HCT116 (cell line): ENCODE results near the gene CA11. TPM values are rescaled to one million over a fixed set of nuclear protein-coding genes. Genes with fewer than 3 reads are reported as not detected.

Experiments used
- ATAC-seq: fragments of 200-7000 bp; cut with Tn5 transposase; 2 replicates; pipeline ENCODE4 v1.9.1; 2020; ENCODE audit warnings: mild to moderate bottlenecking, moderate library complexity
- BruUV-seq: library from RNA; stranded (reverse); fragments of 400-500 nt; replicated peaks from 2 replicates; lab custom pipeline; 2021; lab: Mats Ljungman, UMichigan
- CTCF ChIA-PET: fragments of 300-600 bp; sonication (Branson Sonifier 250); formaldehyde crosslinking; loops from one replicate; lab custom pipeline; 2021; ENCODE audit warnings: antibody characterized with exemption; lab: Charles Lee
- POLR2A ChIA-PET: fragments of 300-600, 350-600 bp; sonication (Branson Sonifier 250); formaldehyde crosslinking; loops from one replicate; lab custom pipeline; 2021; ENCODE audit warnings: antibody characterized with exemption; lab: Charles Lee
- RAD21 ChIA-PET, 2 experiments: fragments of 300-600 bp; sonication (Branson Sonifier 250); formaldehyde crosslinking; loops; one replicate each; lab custom pipeline; 2023; ENCODE audit warnings: low total read pairs in 2 of 2; ENCODE audit not compliant: uncharacterized antibody in 2 of 2, unreplicated experiment in 2 of 2, low non-redundant PET in 1 of 2; lab: Charles Lee
- DNase-seq: peaks from one replicate; pipeline ENCODE4 v3.0.0-alpha.2; 2010; ENCODE audit warnings: low read depth, low spot score
- H2AFZ ChIP-seq: fragments of 200-600 bp; shearing (Covaris generic), sonication (generic); 2 replicates; pipeline ENCODE4 v1.6.1; 2017; ENCODE audit warnings: low read depth, mixed run types, mixed read lengths, antibody characterized with exemption, low read length; ENCODE audit not compliant: poor library complexity, severe bottlenecking
- H3K27ac ChIP-seq: 2 replicates; pipeline ENCODE4 v1.5.1; 2012; ENCODE audit warnings: low read depth, low read length
- H3K27me3 ChIP-seq: fragments of 200-600 bp; sonication (generic); 2 replicates; pipeline ENCODE4 v1.6.1; 2016; ENCODE audit warnings: mixed run types, low read length, mixed read lengths; ENCODE audit not compliant: insufficient read depth
- H3K36me3 ChIP-seq, 2 experiments: fragments of 200-500 bp in 1 of 2; fragments of 200-600 bp in 1 of 2; sonication (Bioruptor generic) in 1 of 2; sonication (generic) in 1 of 2; 2 replicates each; pipeline versions ENCODE4 v1.5.1 to v1.6.1; 2014 to 2016; ENCODE audit warnings: low read length in 2 of 2, inconsistent platforms in 1 of 2, mixed read lengths in 1 of 2, mixed run types in 1 of 2; ENCODE audit not compliant: insufficient read depth in 2 of 2, control insufficient read depth in 1 of 2
- H3K4me1 ChIP-seq, 2 experiments: fragments of 200-600 bp in 1 of 2; sonication (generic) in 1 of 2; 2 replicates each; pipeline versions ENCODE4 v1.5.1 to v1.6.1; 2012 to 2017; ENCODE audit warnings: low read length in 2 of 2, inconsistent platforms in 1 of 2, mild to moderate bottlenecking in 1 of 2, mixed read lengths in 1 of 2, mixed run types in 1 of 2, moderate library complexity in 1 of 2; ENCODE audit not compliant: insufficient read depth in 2 of 2, control insufficient read depth in 1 of 2
- H3K4me2 ChIP-seq: fragments of 200-600 bp; sonication (generic); 2 replicates; pipeline ENCODE4 v1.6.1; 2017; ENCODE audit warnings: mixed run types, low read length, mixed read lengths
- H3K4me3 ChIP-seq, 2 experiments: fragments of 200-600 bp in 1 of 2; sonication (generic) in 1 of 2; replicated peaks in 1 of 2; 2 replicates each; pipeline ENCODE4 v1.5.1; 2011 to 2016; ENCODE audit warnings: low read length in 2 of 2, control low read depth in 1 of 2, low read depth in 1 of 2, mild to moderate bottlenecking in 1 of 2, mixed read lengths in 1 of 2, mixed run types in 1 of 2
- H3K79me2 ChIP-seq: fragments of 200-600 bp; sonication (generic); 2 replicates; pipeline ENCODE4 v1.6.1; 2017; ENCODE audit warnings: mild to moderate bottlenecking, mixed run types, low read length, moderate library complexity, mixed read lengths; ENCODE audit not compliant: insufficient read depth
- H3K9ac ChIP-seq: fragments of 200-600 bp; sonication (generic); 2 replicates; pipeline ENCODE4 v1.6.1; 2016; ENCODE audit warnings: low read length, mixed read lengths
- H3K9me2 ChIP-seq: fragments of 200-600 bp; sonication (generic), shearing (Covaris generic); 2 replicates; pipeline ENCODE4 v1.6.1; 2017; ENCODE audit warnings: mixed run types, mild to moderate bottlenecking, moderate library complexity; ENCODE audit not compliant: insufficient read depth
- H3K9me3 ChIP-seq, 2 experiments: fragments of 200-500 bp in 1 of 2; fragments of 200-600 bp in 1 of 2; sonication (Bioruptor generic) in 1 of 2; sonication (generic) in 1 of 2; 2 replicates each; pipeline ENCODE4 v1.6.1; 2014 to 2017; ENCODE audit warnings: low read length in 2 of 2, mixed read lengths in 2 of 2, inconsistent platforms in 1 of 2, low read depth in 1 of 2, mild to moderate bottlenecking in 1 of 2, mixed run types in 1 of 2, moderate library complexity in 1 of 2; ENCODE audit not compliant: control insufficient read depth in 1 of 2, insufficient read depth in 1 of 2
- H4K20me1 ChIP-seq: fragments of 200-600 bp; sonication (generic), shearing (Covaris generic); 2 replicates; pipeline ENCODE4 v1.6.1; 2017; ENCODE audit warnings: mixed run types, mild to moderate bottlenecking, moderate library complexity; ENCODE audit not compliant: insufficient read depth
- CBX3 ChIP-seq: IDR thresholded peaks from 2 replicates; pipeline ENCODE4 v1.6.1; 2012; ENCODE audit warnings: low read depth
- EZH2 ChIP-seq: fragments of 200-600 bp; sonication (generic); IDR thresholded peaks from 2 replicates; pipeline ENCODE4 v1.6.1; 2017; ENCODE audit warnings: antibody characterized with exemption, mixed run types
- POLR2AphosphoS5 ChIP-seq: IDR thresholded peaks from 2 replicates; pipeline ENCODE4 v1.6.1; 2011; ENCODE audit warnings: mild to moderate bottlenecking, low read depth, low read length, moderate library complexity
- SIN3A ChIP-seq: IDR thresholded peaks from 2 replicates; pipeline ENCODE4 v1.6.1; 2012; ENCODE audit warnings: low read depth
- SRF ChIP-seq: IDR thresholded peaks from 2 replicates; pipeline ENCODE4 v1.6.1; 2012; ENCODE audit warnings: low read depth
- ZFX ChIP-seq: fragments of 450-650 bp; IDR thresholded peaks from 2 replicates; pipeline ENCODE4 v1.6.1; 2017
- intact Hi-C: fragments of 100-400 bp; cut with micrococcal nuclease; formaldehyde crosslinking; loops from 2 replicates; pipeline ENCODE4 v1.10.0; 2022
- total RNA-seq: library from RNA; stranded (reverse); gene quantifications from one replicate; pipeline ENCODE4 v1.2.1, GENCODE V29; 2021; ENCODE audit not compliant: unreplicated experiment
- TF ChIP-seq, protein P1 (sequence below), 3 experiments: fragments of 200-600 bp in 1 of 3; sonication (generic) in 1 of 3; IDR thresholded peaks in 2 of 3; conservative IDR thresholded peaks in 1 of 3; 2 replicates each; pipeline ENCODE4 v1.5.1; 2012 to 2017; ENCODE audit warnings: low read depth in 2 of 3, low read length in 2 of 3, antibody characterized with exemption in 1 of 3, borderline replicate concordance in 1 of 3, control low read depth in 1 of 3, mild to moderate bottlenecking in 1 of 3, mixed read lengths in 1 of 3, mixed run types in 1 of 3, moderate library complexity in 1 of 3; ENCODE audit not compliant: insufficient read depth in 1 of 3
- TF ChIP-seq, protein P2 (sequence below): IDR thresholded peaks from 2 replicates; pipeline ENCODE4 v1.6.1; 2012
- TF ChIP-seq, protein P3 (sequence below): IDR thresholded peaks from 2 replicates; pipeline ENCODE4 v1.6.1; 2011; ENCODE audit warnings: mild to moderate bottlenecking, low read length, moderate library complexity; ENCODE audit not compliant: insufficient replicate concordance; ENCODE audit errors: extremely low read depth

Gene CA11
- total RNA-seq, 1 experiment from 2014 or later: 29.6 TPM

DNA sequence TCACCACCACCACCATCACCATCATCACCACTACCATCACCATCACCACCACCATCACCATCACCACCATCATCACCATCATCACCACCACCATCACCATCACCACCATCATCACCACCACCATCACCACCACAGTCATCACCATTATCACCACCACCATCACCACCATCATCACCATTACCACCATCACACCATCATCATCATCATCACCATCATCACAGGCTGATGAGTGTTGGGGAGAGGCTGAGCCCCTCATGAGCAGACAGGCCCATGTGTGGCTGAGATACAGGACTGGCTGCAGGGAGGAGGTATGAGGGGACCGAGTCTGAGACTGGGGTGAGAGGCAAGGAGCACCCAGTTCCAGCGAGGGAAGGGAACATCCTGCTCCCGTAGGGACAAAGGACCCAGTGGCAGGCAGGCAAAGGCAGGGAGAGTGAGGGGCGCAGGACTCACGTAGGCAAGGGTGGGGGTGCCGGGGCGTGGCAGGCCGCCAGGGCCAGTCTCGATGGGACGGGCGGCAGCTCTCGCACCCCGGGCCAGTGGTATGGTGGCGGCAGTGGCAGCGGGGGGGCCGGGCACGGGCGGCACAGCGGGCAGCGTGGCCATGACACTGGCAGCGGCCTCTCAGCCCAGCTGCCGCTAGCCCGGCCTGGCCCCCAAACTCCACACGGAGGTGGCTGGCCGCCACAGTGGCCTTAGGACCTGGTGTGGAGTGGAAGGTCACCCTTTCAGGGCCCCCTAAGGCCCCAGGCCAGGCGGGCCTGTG lies 24.1 kb upstream of the CA11 start:
- no peak overlapping the region for H3K4me3 ChIP-seq
- peaks cover 1 to 4% of the 10 kb centered on the region in 2 experiments; a peak in 3 of 4 replicates for H3K4me1 ChIP-seq
- H3K36me3 ChIP-seq: no peaks in the 10 kb centered on the region
- H3K9me2 ChIP-seq: no peaks in the 10 kb centered on the region
- TF ChIP-seq, protein P1, sequence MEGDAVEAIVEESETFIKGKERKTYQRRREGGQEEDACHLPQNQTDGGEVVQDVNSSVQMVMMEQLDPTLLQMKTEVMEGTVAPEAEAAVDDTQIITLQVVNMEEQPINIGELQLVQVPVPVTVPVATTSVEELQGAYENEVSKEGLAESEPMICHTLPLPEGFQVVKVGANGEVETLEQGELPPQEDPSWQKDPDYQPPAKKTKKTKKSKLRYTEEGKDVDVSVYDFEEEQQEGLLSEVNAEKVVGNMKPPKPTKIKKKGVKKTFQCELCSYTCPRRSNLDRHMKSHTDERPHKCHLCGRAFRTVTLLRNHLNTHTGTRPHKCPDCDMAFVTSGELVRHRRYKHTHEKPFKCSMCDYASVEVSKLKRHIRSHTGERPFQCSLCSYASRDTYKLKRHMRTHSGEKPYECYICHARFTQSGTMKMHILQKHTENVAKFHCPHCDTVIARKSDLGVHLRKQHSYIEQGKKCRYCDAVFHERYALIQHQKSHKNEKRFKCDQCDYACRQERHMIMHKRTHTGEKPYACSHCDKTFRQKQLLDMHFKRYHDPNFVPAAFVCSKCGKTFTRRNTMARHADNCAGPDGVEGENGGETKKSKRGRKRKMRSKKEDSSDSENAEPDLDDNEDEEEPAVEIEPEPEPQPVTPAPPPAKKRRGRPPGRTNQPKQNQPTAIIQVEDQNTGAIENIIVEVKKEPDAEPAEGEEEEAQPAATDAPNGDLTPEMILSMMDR (IDR thresholded peaks at IDR 0.05 in 2 of 3, conservative IDR thresholded peaks at IDR 0.05 in 1 of 3; ENCODE audit: borderline replicate concordance in 1 of 3, insufficient read depth in 1 of 3, low read depth in 2 of 3, low read length in 2 of 3): no peak
- TF ChIP-seq, protein P2, sequence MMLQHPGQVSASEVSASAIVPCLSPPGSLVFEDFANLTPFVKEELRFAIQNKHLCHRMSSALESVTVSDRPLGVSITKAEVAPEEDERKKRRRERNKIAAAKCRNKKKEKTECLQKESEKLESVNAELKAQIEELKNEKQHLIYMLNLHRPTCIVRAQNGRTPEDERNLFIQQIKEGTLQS: no peak
- no peak for TF ChIP-seq CBX3
- TF ChIP-seq, protein P3, sequence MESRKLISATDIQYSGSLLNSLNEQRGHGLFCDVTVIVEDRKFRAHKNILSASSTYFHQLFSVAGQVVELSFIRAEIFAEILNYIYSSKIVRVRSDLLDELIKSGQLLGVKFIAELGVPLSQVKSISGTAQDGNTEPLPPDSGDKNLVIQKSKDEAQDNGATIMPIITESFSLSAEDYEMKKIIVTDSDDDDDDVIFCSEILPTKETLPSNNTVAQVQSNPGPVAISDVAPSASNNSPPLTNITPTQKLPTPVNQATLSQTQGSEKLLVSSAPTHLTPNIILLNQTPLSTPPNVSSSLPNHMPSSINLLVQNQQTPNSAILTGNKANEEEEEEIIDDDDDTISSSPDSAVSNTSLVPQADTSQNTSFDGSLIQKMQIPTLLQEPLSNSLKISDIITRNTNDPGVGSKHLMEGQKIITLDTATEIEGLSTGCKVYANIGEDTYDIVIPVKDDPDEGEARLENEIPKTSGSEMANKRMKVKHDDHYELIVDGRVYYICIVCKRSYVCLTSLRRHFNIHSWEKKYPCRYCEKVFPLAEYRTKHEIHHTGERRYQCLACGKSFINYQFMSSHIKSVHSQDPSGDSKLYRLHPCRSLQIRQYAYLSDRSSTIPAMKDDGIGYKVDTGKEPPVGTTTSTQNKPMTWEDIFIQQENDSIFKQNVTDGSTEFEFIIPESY: no peak
- no peak for TF ChIP-seq POLR2AphosphoS5
- TF ChIP-seq SRF: no peak
- TF ChIP-seq ZFX: no peak
- TF ChIP-seq SIN3A: no peak
- TF ChIP-seq EZH2: no peak
- H3K27ac ChIP-seq: no peak overlapping the region
- no peak for ATAC-seq
- no peak overlapping the region for H3K4me2 ChIP-seq
- intact Hi-C loops: no loop called here
- H3K79me2 ChIP-seq: no peaks in the 10 kb centered on the region
- ChIA-PET POLR2A (no interaction called here), CTCF (no interaction called here), RAD21 (no interaction called here)
- no TSS peak for BruUV-seq
- no peaks in the 10 kb centered on the region for H3K27me3 ChIP-seq
- no peak overlapping the region for H2AFZ ChIP-seq
- H3K9me3 ChIP-seq: no peaks in the 10 kb centered on the region
- no peak for DNase-seq
- no peaks in the 10 kb centered on the region for H4K20me1 ChIP-seq
- no peak overlapping the region for H3K9ac ChIP-seq
